B cell (primary cell): ENCODE measurements around the gene FBLN5. TPM values are rescaled to one million over a fixed set of nuclear protein-coding genes. Genes with fewer than 3 reads are reported as not detected.
"Not testable (repeated sequence)": the region's sequence is repeated elsewhere in the genome, so short reads cannot be mapped to it uniquely, and the experiment has no call there.

Experiments
- ATAC-seq: fragments of 200-7000 bp; cut with Tn5 transposase; one replicate; pipeline ENCODE4 v1.10.0; 2021; ENCODE audit warnings: low read depth, mild to moderate bottlenecking, moderate number of reproducible peaks, moderate library complexity
- CTCF ChIA-PET: fragments of 350-600 bp; sonication (Branson Sonifier 250); formaldehyde crosslinking; loops from one replicate; lab custom pipeline; 2021; ENCODE audit warnings: antibody characterized with exemption, inconsistent platforms; lab: Charles Lee
- POLR2A ChIA-PET: fragments of 350-600 bp; sonication (Branson Sonifier 250); formaldehyde crosslinking; loops from one replicate; lab custom pipeline; 2021; ENCODE audit warnings: antibody characterized with exemption; lab: Charles Lee
- DNase-seq: peaks from one replicate; pipeline ENCODE4 v3.0.0; 2013
- H2AFZ ChIP-seq: 2 replicates; pipeline ENCODE4 v1.6.1; 2012; ENCODE audit warnings: mild to moderate bottlenecking, low read depth, low read length; ENCODE audit not compliant: insufficient read depth, poor library complexity, severe bottlenecking
- H3K27ac ChIP-seq, 2 donors: 1 replicate in 1 of 2; 2 replicates in 1 of 2; pipeline ENCODE4 v1.5.1; 2012 to 2013; ENCODE audit warnings: low read length in 2 of 2, mild to moderate bottlenecking in 2 of 2, moderate library complexity in 1 of 2
- H3K27me3 ChIP-seq, 4 experiments: fragments of 200-600 bp in 1 of 4; sonication (generic) in 1 of 4; replicated peaks in 1 of 4; 1 replicate in 2 of 4; 2 replicates in 2 of 4; pipeline versions ENCODE4 v1.6.1 to v1.7.0; 2013 to 2016; ENCODE audit warnings: low read length in 3 of 4, mild to moderate bottlenecking in 2 of 4, mixed read lengths in 1 of 4, moderate library complexity in 1 of 4; ENCODE audit not compliant: insufficient read depth in 4 of 4, control insufficient read depth in 3 of 4; ENCODE audit errors: control extremely low read depth in 1 of 4
- H3K36me3 ChIP-seq, 2 experiments: replicated peaks in 1 of 2; 1 replicate in 1 of 2; 2 replicates in 1 of 2; pipeline versions ENCODE4 v1.6.1 to v1.7.1; 2013; ENCODE audit warnings: low read length in 1 of 2; ENCODE audit not compliant: insufficient read depth in 2 of 2, control insufficient read depth in 1 of 2; ENCODE audit errors: control extremely low read depth in 1 of 2, extremely low read depth in 1 of 2
- H3K4me1 ChIP-seq, 2 donors: fragments of 200-600 bp in 1 of 2; sonication (generic) in 1 of 2; 1 replicate in 1 of 2; 2 replicates in 1 of 2; pipeline versions ENCODE4 v1.5.1 to v1.6.1; 2013 to 2017; ENCODE audit warnings: low read length in 2 of 2; ENCODE audit not compliant: control insufficient read depth in 2 of 2, insufficient read depth in 2 of 2
- H3K4me2 ChIP-seq: replicated peaks from 2 replicates; pipeline ENCODE3; 2012; ENCODE audit warnings: mild to moderate bottlenecking, low read depth, low read length; ENCODE audit not compliant: poor library complexity, severe bottlenecking
- H3K4me3 ChIP-seq, 5 experiments: fragments of 200-600 bp in 1 of 5; sonication (generic) in 1 of 5; 1 replicate in 3 of 5; 2 replicates in 2 of 5; pipeline versions ENCODE4 v1.5.1 to v1.7.0; 2011 to 2016; ENCODE audit warnings: low read length in 4 of 5, mild to moderate bottlenecking in 4 of 5, low read depth in 2 of 5, control low read depth in 1 of 5, moderate library complexity in 1 of 5; ENCODE audit not compliant: insufficient read depth in 1 of 5; ENCODE audit errors: control extremely low read depth in 1 of 5, extremely low read depth in 1 of 5
- H3K79me2 ChIP-seq: fragments of 200-600 bp; sonication (generic); one replicate; pipeline ENCODE4 v1.6.0; 2016; ENCODE audit warnings: low read length; ENCODE audit not compliant: control insufficient read depth, insufficient read depth
- H3K9ac ChIP-seq: fragments of 200-600 bp; sonication (generic); 2 replicates; pipeline ENCODE4 v1.6.1; 2017; ENCODE audit warnings: mild to moderate bottlenecking, low read length, moderate library complexity
- H3K9me3 ChIP-seq, 3 donors: one replicate each; pipeline versions ENCODE4 v1.6.1 to v1.7.1; 2013; ENCODE audit warnings: low read length in 2 of 3; ENCODE audit not compliant: control insufficient read depth in 2 of 3, insufficient read depth in 1 of 3; ENCODE audit errors: control extremely low read depth in 1 of 3
- H4K20me1 ChIP-seq: 2 replicates; pipeline ENCODE4 v1.6.0; 2012; ENCODE audit warnings: mild to moderate bottlenecking, low read length; ENCODE audit not compliant: insufficient read depth, control insufficient read depth, poor library complexity, severe bottlenecking
- H3K27ac Mint-ChIP-seq: one replicate; pipeline ENCODE4 v1.8.0; 2021; ENCODE audit warnings: mixed read lengths
- H3K27me3 Mint-ChIP-seq: one replicate; pipeline ENCODE4 v1.8.0; 2021; ENCODE audit warnings: mixed read lengths
- H3K4me1 Mint-ChIP-seq: one replicate; pipeline ENCODE4 v1.8.0; 2021; ENCODE audit warnings: mixed read lengths
- H3K4me3 Mint-ChIP-seq: one replicate; pipeline ENCODE4 v1.8.0; 2021; ENCODE audit warnings: mixed read lengths
- H3K9me3 Mint-ChIP-seq: one replicate; pipeline ENCODE4 v1.8.0; 2022; ENCODE audit warnings: mixed read lengths; ENCODE audit not compliant: insufficient read depth
- EZH2 ChIP-seq: IDR thresholded peaks from 2 replicates; pipeline ENCODE4 v1.6.1; 2012; ENCODE audit warnings: borderline replicate concordance, low read depth, mild to moderate bottlenecking, moderate library complexity, low read length; ENCODE audit not compliant: insufficient read depth, poor library complexity, severe bottlenecking
- WGBS: methylation state at CpG from one replicate; pipeline ENCODE4 v1.1.5; 2013; ENCODE audit warnings: missing lambda C conversion rate; ENCODE audit not compliant: insufficient coverage; 5-methylcytosine and 5-hydroxymethylcytosine counted together
- intact Hi-C: fragments of 100-400 bp; cut with micrococcal nuclease; formaldehyde crosslinking; loops from one replicate; pipeline ENCODE4 v1.10.0; 2022
- polyA plus RNA-seq: library from polyadenylated mRNA; depleted of rRNA; stranded (reverse); fragments of >200 nt; gene quantifications from 2 replicates; pipeline ENCODE4 v1.2.3, GENCODE V29; 2012
- total RNA-seq, 2 donors: library from RNA; stranded (reverse); fragments of 120-200 nt in 1 of 2; gene quantifications; 1 replicate in 1 of 2; 2 replicates in 1 of 2; pipeline versions ENCODE4 v1.2.3 to v1.2.4, GENCODE V29; 2013 to 2022
- TF ChIP-seq, protein P1 (sequence below): fragments of 200-600 bp; IDR thresholded peaks from one replicate; pipeline ENCODE4 v1.8.0; 2022; ENCODE audit warnings: antibody characterized with exemption, mild to moderate bottlenecking

The FBLN5 gene
- total and polyA plus RNA-seq, 2 donors (not counting 1 experiment from before 2014, with no cell fraction given) = 0.31 to 0.37 TPM

DNA sequence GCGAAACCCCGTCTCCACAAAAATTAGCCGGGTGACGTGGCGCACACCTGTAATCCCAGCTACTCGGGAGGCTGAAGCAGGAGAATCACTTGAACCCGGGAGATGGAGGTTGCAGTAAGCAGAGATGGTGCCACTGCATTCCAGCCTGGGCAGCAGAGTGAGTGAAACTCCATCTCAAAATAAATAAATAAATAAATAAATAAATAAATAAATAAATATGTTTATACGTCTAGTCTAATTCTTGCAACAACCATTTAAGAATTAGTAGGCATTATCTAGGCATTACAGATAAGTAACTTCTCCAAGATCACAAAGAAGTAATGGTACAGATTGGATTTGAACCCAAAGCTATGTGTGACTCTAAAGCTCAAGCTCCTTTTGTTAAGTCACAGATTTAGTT, 102.4 kb downstream of the FBLN5 start:
- intact Hi-C loops, H4K20me1 ChIP-seq, H3K27ac ChIP-seq, H3K4me2 ChIP-seq, H2AFZ ChIP-seq, H3K27ac Mint-ChIP-seq, DNase-seq, ATAC-seq, H3K36me3 ChIP-seq, H3K27me3 ChIP-seq, H3K4me3 ChIP-seq, H3K9me3 ChIP-seq, H3K27me3 Mint-ChIP-seq, H3K79me2 ChIP-seq, H3K4me3 Mint-ChIP-seq, H3K9me3 Mint-ChIP-seq, H3K9ac ChIP-seq: not testable (repeated sequence)
- H3K4me1 Mint-ChIP-seq = peaks cover 35% of the 10 kb centered on the region
- ChIA-PET CTCF (interaction anchor here (1.2 kb wide), 1 partner anchor 22 kb away, joined by 3 read pairs; the partner anchor contains the start of gene TC2N), POLR2A (interaction anchor here (0.7 kb wide), 1 partner anchor 72 kb away, joined by 3 read pairs; no protein-coding TSS in a partner anchor)
- WGBS = 98% methylated on average over 6 of the region's 8 CpGs
- peaks cover 42 to 47% of the 10 kb centered on the region in 2 donors for H3K4me1 ChIP-seq

DNA sequence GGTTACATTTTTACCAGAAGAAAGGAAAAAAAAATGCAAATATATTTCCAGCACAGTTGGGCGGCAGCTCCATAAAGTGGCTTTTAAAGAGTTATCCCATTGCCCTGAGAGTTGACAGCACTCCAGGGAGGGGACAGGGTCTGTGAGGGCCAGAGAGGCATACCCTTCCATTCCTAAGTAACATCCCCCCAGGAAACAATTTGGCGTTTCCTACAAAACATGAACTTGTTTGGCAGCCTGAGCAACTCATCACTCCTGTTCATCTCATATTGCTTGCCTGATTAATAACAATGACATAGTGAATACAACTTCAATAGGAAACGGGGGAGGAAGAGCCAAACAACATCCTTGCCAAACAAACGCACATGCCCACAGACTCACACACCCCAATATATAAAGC, 103.5 kb downstream of the FBLN5 start:
- Histone ChIP-seq H2AFZ (no peak overlapping the region), H3K79me2 (no peaks in the 10 kb centered on the region), H3K9me3 (peaks cover 0 to 7% (median 6%) of the 10 kb centered on the region in 3 donors), H3K4me1 (peaks cover 51 to 57% of the 10 kb centered on the region in 2 donors), H3K36me3 (no peaks in the 10 kb centered on the region), H3K9ac (no peak overlapping the region), H3K4me2 (peak overlapping the region; percentile 50), H3K27ac (no peak overlapping the region), H3K4me3 (no peak overlapping the region), H3K27me3 (peaks cover 0 to 14% (median 2%) of the 10 kb centered on the region in 4 experiments), H4K20me1 (no peaks in the 10 kb centered on the region)
- 100% methylated on average over 1 of the region's 4 CpGs for WGBS
- POLR2A ChIA-PET = no interaction called here
- TF ChIP-seq, protein P1, sequence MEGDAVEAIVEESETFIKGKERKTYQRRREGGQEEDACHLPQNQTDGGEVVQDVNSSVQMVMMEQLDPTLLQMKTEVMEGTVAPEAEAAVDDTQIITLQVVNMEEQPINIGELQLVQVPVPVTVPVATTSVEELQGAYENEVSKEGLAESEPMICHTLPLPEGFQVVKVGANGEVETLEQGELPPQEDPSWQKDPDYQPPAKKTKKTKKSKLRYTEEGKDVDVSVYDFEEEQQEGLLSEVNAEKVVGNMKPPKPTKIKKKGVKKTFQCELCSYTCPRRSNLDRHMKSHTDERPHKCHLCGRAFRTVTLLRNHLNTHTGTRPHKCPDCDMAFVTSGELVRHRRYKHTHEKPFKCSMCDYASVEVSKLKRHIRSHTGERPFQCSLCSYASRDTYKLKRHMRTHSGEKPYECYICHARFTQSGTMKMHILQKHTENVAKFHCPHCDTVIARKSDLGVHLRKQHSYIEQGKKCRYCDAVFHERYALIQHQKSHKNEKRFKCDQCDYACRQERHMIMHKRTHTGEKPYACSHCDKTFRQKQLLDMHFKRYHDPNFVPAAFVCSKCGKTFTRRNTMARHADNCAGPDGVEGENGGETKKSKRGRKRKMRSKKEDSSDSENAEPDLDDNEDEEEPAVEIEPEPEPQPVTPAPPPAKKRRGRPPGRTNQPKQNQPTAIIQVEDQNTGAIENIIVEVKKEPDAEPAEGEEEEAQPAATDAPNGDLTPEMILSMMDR = no peak
- TF ChIP-seq EZH2 = no peak
- no peak for ATAC-seq
- no peak overlapping the region for H3K27ac Mint-ChIP-seq
- peaks cover 3% of the 10 kb centered on the region for H3K9me3 Mint-ChIP-seq
- H3K4me3 Mint-ChIP-seq = peak overlapping the region; percentile 24
- H3K4me1 Mint-ChIP-seq = peaks cover 44% of the 10 kb centered on the region
- peaks cover 6% of the 10 kb centered on the region for H3K27me3 Mint-ChIP-seq
- DNase-seq = no peak
- CTCF ChIA-PET = no interaction called here
- intact Hi-C loops = no loop called here
